Liver (tissue), 9 donors: Measurements from ENCODE around the gene GRM6. TPM values are rescaled to one million over a fixed set of nuclear protein-coding genes. Genes with fewer than 3 reads are reported as not detected.

Source experiments
- DNase-seq: peaks from one replicate; pipeline ENCODE4 v3.0.0-alpha.2; 2017; ENCODE audit warnings: low spot score
- H3K27ac ChIP-seq, 2 donors: one replicate each; pipeline ENCODE4 v1.7.0; 2013; ENCODE audit warnings: inconsistent platforms in 2 of 2, low read length in 2 of 2, control low read depth in 1 of 2, low read depth in 1 of 2, mild to moderate bottlenecking in 1 of 2
- H3K27me3 ChIP-seq, 4 donors: one replicate each; pipeline versions ENCODE4 v1.6.1 to v1.7.0; 2013; ENCODE audit warnings: low read length in 3 of 4, inconsistent platforms in 1 of 4, mild to moderate bottlenecking in 1 of 4, moderate library complexity in 1 of 4; ENCODE audit not compliant: control insufficient read depth in 4 of 4, insufficient read depth in 4 of 4
- H3K36me3 ChIP-seq, 4 donors: one replicate each; pipeline versions ENCODE4 v1.6.1 to v1.7.0; 2013; ENCODE audit warnings: low read length in 3 of 4, mild to moderate bottlenecking in 3 of 4, low read depth in 1 of 4, moderate library complexity in 1 of 4; ENCODE audit not compliant: control insufficient read depth in 4 of 4, insufficient read depth in 3 of 4
- H3K4me1 ChIP-seq, 4 donors: one replicate each; pipeline versions ENCODE4 v1.6.1 to v1.7.0; 2013; ENCODE audit warnings: low read length in 3 of 4, mild to moderate bottlenecking in 3 of 4, moderate library complexity in 1 of 4; ENCODE audit not compliant: control insufficient read depth in 4 of 4, insufficient read depth in 4 of 4
- H3K4me3 ChIP-seq, 3 donors: one replicate each; pipeline versions ENCODE4 v1.6.1 to v1.7.0; 2013; ENCODE audit warnings: low read length in 3 of 3, control low read depth in 1 of 3, low read depth in 1 of 3, mild to moderate bottlenecking in 1 of 3
- H3K9ac ChIP-seq, 2 donors: one replicate each; pipeline ENCODE4 v1.7.0; 2013; ENCODE audit warnings: low read length in 2 of 2, mild to moderate bottlenecking in 2 of 2, moderate library complexity in 2 of 2, control low read depth in 1 of 2, low read depth in 1 of 2
- H3K9me3 ChIP-seq, 4 donors: one replicate each; pipeline versions ENCODE4 v1.6.1 to v1.7.0; 2013; ENCODE audit warnings: low read length in 3 of 4; ENCODE audit not compliant: control insufficient read depth in 4 of 4
- ATF3 ChIP-seq: IDR thresholded peaks from 2 replicates; pipeline ENCODE4 v1.6.1; 2016; ENCODE audit warnings: antibody characterized with exemption
- EGR1 ChIP-seq, 2 donors: IDR thresholded peaks; 2 replicates each; pipeline ENCODE4 v1.6.1; 2016 to 2018; ENCODE audit warnings: antibody characterized with exemption in 2 of 2, low read depth in 2 of 2
- FOXA2 ChIP-seq: IDR thresholded peaks from 2 replicates; pipeline ENCODE4 v1.6.1; 2016; ENCODE audit warnings: antibody characterized with exemption
- GABPA ChIP-seq, 2 donors: IDR thresholded peaks in 1 of 2; conservative IDR thresholded peaks in 1 of 2; 2 replicates each; pipeline ENCODE4 v1.6.1; 2016; ENCODE audit warnings: antibody characterized with exemption in 2 of 2, mild to moderate bottlenecking in 1 of 2, moderate library complexity in 1 of 2
- HNF4G ChIP-seq: IDR thresholded peaks from 2 replicates; pipeline ENCODE4 v1.6.1; 2016; ENCODE audit warnings: antibody characterized with exemption
- RAD21 ChIP-seq, 2 donors: IDR thresholded peaks; 2 replicates each; pipeline ENCODE4 v1.6.1; 2016; ENCODE audit warnings: antibody characterized with exemption in 2 of 2, mild to moderate bottlenecking in 2 of 2
- REST ChIP-seq: IDR thresholded peaks from 2 replicates; pipeline ENCODE4 v1.6.1; 2016; ENCODE audit warnings: antibody characterized with exemption, mild to moderate bottlenecking
- RXRA ChIP-seq, 2 donors: IDR thresholded peaks; 2 replicates each; pipeline ENCODE4 v1.6.1; 2017 to 2018; ENCODE audit warnings: antibody characterized with exemption in 2 of 2, mild to moderate bottlenecking in 1 of 2
- SP1 ChIP-seq: IDR thresholded peaks from 2 replicates; pipeline ENCODE4 v1.6.1; 2018; ENCODE audit warnings: antibody characterized with exemption, mild to moderate bottlenecking
- TAF1 ChIP-seq: conservative IDR thresholded peaks from 2 replicates; pipeline ENCODE4 v1.6.1; 2016; ENCODE audit warnings: antibody characterized with exemption, mild to moderate bottlenecking
- YY1 ChIP-seq: IDR thresholded peaks from 2 replicates; pipeline ENCODE4 v1.6.1; 2016; ENCODE audit warnings: antibody characterized with exemption, mild to moderate bottlenecking
- WGBS: extraction: QIAGEN DNeasy Blood & Tissue Kit; methylation state at CpG from one replicate; pipeline ENCODE4 v1.1.7; 2013; 5-methylcytosine and 5-hydroxymethylcytosine counted together
- polyA plus RNA-seq, 2 donors: library from polyadenylated mRNA; stranded (reverse) in 1 of 2; unstranded in 1 of 2; fragments of 200-250 nt in 1 of 2; fragments of >200 nt in 1 of 2; fragmentation: Nextera tagmentation in 1 of 2; extraction: Ambion mirVana in 1 of 2; gene quantifications; one replicate each; pipeline versions ENCODE4 v1.2.1 to v1.2.3, GENCODE V29; 2013 to 2015
- total RNA-seq, 2 donors: library from RNA; depleted of rRNA; stranded (reverse); fragments of >200 nt; gene quantifications; one replicate each; pipeline ENCODE4 v1.2.3, GENCODE V29; 2014
- TF ChIP-seq, protein P1 (sequence below): IDR thresholded peaks from 2 replicates; pipeline ENCODE4 v1.6.1; 2016; ENCODE audit warnings: antibody characterized with exemption
- TF ChIP-seq, protein P2 (sequence below): IDR thresholded peaks from 2 replicates; pipeline ENCODE4 v1.6.1; 2016; ENCODE audit warnings: antibody characterized with exemption
- donor health status: healthy.
- donor health status: healthy.
- donor health status: healthy.
- donor health status: healthy.
- donor health status: healthy.

GRM6 gene
- total and polyA plus RNA-seq, 4 donors = 0.23 TPM; not detected in 3

DNA sequence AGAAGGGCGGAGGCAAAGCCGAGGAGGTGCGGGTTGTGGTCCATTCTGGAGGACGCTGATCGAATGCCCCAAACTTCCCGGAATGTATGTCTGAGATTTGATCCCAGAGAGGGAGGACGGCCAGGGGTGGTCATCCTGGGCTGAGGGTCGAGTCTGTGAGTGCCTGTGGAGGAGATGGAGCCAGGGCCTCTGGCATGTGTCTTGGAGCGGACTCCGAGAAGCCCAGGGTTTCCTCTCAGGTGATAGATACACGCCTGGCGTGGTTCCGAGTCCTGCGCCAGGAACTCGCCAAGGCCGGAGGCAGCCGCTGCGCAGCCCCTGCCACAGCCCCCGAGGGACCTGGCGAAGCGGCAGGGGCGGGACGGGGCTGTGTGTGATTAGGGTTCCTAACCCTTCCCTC is 53.8 kb downstream of the GRM6 start:
- H3K27me3 ChIP-seq = peaks cover 0 to 3% (median 0%) of the 10 kb centered on the region in 4 donors
- H3K9ac ChIP-seq = no peak overlapping the region
- no peak for DNase-seq
- no peaks in the 10 kb centered on the region for H3K4me1 ChIP-seq
- WGBS = 8% methylated on average over 23 of the region's 23 CpGs
- H3K27ac ChIP-seq = no peak overlapping the region
- TF ChIP-seq, protein P1, sequence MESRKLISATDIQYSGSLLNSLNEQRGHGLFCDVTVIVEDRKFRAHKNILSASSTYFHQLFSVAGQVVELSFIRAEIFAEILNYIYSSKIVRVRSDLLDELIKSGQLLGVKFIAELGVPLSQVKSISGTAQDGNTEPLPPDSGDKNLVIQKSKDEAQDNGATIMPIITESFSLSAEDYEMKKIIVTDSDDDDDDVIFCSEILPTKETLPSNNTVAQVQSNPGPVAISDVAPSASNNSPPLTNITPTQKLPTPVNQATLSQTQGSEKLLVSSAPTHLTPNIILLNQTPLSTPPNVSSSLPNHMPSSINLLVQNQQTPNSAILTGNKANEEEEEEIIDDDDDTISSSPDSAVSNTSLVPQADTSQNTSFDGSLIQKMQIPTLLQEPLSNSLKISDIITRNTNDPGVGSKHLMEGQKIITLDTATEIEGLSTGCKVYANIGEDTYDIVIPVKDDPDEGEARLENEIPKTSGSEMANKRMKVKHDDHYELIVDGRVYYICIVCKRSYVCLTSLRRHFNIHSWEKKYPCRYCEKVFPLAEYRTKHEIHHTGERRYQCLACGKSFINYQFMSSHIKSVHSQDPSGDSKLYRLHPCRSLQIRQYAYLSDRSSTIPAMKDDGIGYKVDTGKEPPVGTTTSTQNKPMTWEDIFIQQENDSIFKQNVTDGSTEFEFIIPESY = no peak
- TF ChIP-seq, protein P2, sequence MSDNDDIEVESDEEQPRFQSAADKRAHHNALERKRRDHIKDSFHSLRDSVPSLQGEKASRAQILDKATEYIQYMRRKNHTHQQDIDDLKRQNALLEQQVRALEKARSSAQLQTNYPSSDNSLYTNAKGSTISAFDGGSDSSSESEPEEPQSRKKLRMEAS = no peak
- no peak for TF ChIP-seq REST
- TF ChIP-seq RAD21 (IDR thresholded peaks at IDR 0.05) = no peak
- TF ChIP-seq RXRA (IDR thresholded peaks at IDR 0.05) = no peak
- TF ChIP-seq SP1 = no peak
- TF ChIP-seq HNF4G = no peak
- no peak for TF ChIP-seq EGR1 (IDR thresholded peaks at IDR 0.05; ENCODE audit: low read depth in 2 of 2)
- no peak for TF ChIP-seq TAF1
- TF ChIP-seq GABPA (IDR thresholded peaks at IDR 0.05 in 1 of 2, conservative IDR thresholded peaks at IDR 0.05 in 1 of 2) = no peak
- no peak for TF ChIP-seq YY1
- TF ChIP-seq FOXA2 = no peak
- H3K4me3 ChIP-seq = peak overlapping the region; percentile 11 to 66 (median 46)
- H3K9me3 ChIP-seq = peaks cover 52 to 85% (median 80%) of the 10 kb centered on the region in 4 donors
- H3K36me3 ChIP-seq = no peaks in the 10 kb centered on the region

DNA sequence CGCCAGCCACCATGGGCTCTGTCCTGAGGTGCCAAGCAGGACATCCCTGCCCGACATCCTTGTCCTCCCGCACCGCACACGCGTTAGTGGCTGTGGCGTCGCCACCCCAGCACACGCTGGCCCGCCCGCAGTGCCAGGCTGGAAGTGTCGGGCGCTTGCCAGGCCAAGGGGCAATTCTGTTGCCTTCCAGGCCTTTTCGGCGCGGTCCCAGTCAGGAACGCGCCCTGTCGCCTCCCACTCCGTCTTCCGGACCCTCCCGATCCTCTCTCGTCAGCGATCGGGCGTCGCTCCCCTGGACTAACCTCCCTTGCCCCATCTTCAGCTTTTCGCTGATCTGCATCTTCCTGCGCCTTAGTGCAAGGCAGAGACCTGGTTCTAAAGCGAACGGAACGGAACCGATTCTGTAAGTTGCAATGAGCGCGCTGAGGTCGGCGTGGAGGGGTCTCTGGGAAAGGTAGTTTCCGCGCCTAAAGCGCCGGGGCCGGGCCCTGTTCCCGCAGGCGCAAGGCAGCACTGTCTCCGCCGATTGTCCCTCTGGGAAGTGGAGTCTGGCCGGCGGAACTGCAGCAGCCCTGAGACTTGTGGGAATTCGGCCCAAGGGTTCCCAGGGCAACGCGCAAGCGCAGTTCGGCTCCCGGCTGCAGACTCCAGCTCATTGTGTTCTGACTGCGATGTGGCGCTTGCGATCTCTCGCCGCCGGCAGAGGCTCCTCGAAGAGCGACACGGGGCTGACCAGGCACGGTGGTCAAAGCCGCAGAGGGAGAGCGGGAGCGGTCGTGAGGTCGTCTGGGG is 54.4 kb downstream of the GRM6 start, which contains the start of gene ZNF454:
TSS of gene ZNF454 (plus strand) at position 630 of the 792 bp plus-strand sequence. CDS start 1,594 bp downstream, outside the sequence.
- no peak for TF ChIP-seq ATF3
- TF ChIP-seq RAD21 (IDR thresholded peaks at IDR 0.05) = peak in 1 of 2 donors; percentile 16
- peak; percentile 80 for DNase-seq
- Histone ChIP-seq H3K36me3 (no peaks in the 10 kb centered on the region), H3K27me3 (peaks cover 0 to 3% (median 0%) of the 10 kb centered on the region in 4 donors), H3K4me3 (peak within 1 kb of the TSS; percentile 46 to 76 (median 66)), H3K4me1 (no peaks in the 10 kb centered on the region), H3K9ac (no peak within 1 kb of the TSS), H3K27ac (peak within 1 kb of the TSS; percentile 50 to 59), H3K9me3 (peaks cover 56 to 85% (median 81%) of the 10 kb centered on the region in 4 donors)
- 6% methylated on average over 69 of the region's 69 CpGs for WGBS
